ENCODE data around the gene ZNF253. TPM values are rescaled to one million over a fixed set of nuclear protein-coding genes. Genes with fewer than 3 reads are reported as not detected.

The ZNF253 gene
- total and polyA plus RNA-seq, 2 of the 13 experiments (the other 11 are each of a cell fraction or from before 2014, with no cell fraction given), result 3.5 to 10.6 TPM

- TF ChIP-seq MATR3 (CRISPR knock-in tag; IDR thresholded peaks at IDR 0.05), result no peak
- TF ChIP-seq PLSCR1 (CRISPR knock-in tag; IDR thresholded peaks at IDR 0.05; ENCODE audit: borderline replicate concordance), result no peak
- TF ChIP-seq, protein P1, sequence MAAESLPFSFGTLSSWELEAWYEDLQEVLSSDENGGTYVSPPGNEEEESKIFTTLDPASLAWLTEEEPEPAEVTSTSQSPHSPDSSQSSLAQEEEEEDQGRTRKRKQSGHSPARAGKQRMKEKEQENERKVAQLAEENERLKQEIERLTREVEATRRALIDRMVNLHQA (CRISPR knock-in tag; IDR thresholded peaks at IDR 0.05), result no peak
- TF ChIP-seq, protein P2, sequence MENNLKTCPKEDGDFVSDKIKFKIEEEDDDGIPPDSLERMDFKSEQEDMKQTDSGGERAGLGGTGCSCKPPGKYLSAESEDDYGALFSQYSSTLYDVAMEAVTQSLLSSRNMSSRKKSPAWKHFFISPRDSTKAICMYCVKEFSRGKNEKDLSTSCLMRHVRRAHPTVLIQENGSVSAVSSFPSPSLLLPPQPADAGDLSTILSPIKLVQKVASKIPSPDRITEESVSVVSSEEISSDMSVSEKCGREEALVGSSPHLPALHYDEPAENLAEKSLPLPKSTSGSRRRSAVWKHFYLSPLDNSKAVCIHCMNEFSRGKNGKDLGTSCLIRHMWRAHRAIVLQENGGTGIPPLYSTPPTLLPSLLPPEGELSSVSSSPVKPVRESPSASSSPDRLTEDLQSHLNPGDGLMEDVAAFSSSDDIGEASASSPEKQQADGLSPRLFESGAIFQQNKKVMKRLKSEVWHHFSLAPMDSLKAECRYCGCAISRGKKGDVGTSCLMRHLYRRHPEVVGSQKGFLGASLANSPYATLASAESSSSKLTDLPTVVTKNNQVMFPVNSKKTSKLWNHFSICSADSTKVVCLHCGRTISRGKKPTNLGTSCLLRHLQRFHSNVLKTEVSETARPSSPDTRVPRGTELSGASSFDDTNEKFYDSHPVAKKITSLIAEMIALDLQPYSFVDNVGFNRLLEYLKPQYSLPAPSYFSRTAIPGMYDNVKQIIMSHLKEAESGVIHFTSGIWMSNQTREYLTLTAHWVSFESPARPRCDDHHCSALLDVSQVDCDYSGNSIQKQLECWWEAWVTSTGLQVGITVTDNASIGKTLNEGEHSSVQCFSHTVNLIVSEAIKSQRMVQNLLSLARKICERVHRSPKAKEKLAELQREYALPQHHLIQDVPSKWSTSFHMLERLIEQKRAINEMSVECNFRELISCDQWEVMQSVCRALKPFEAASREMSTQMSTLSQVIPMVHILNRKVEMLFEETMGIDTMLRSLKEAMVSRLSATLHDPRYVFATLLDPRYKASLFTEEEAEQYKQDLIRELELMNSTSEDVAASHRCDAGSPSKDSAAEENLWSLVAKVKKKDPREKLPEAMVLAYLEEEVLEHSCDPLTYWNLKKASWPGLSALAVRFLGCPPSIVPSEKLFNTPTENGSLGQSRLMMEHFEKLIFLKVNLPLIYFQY (CRISPR knock-in tag; IDR thresholded peaks at IDR 0.05; ENCODE audit: borderline replicate concordance), result no peak
- TF ChIP-seq, protein P3, sequence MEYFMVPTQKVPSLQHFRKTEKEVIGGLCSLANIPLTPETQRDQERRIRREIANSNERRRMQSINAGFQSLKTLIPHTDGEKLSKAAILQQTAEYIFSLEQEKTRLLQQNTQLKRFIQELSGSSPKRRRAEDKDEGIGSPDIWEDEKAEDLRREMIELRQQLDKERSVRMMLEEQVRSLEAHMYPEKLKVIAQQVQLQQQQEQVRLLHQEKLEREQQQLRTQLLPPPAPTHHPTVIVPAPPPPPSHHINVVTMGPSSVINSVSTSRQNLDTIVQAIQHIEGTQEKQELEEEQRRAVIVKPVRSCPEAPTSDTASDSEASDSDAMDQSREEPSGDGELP (IDR thresholded peaks at IDR 0.05; ENCODE audit: borderline replicate concordance, low read depth), result no peak
- no peak for TF ChIP-seq SUZ12 (IDR thresholded peaks at IDR 0.05; ENCODE audit: low read depth, low read length)
- TF ChIP-seq CENPX (CRISPR knock-in tag; IDR thresholded peaks at IDR 0.05), result no peak
- TF ChIP-seq ZSCAN25 (CRISPR knock-in tag; IDR thresholded peaks at IDR 0.05), result no peak
- TF ChIP-seq CREM (IDR thresholded peaks at IDR 0.05), result no peak
- TF ChIP-seq CREM (CRISPR knock-in tag; IDR thresholded peaks at IDR 0.05), result no peak
- no peak; the same call in 1 of the 2 replicates for TF ChIP-seq MLXIP (CRISPR knock-in tag; IDR thresholded peaks at IDR 0.05; ENCODE audit: borderline replicate concordance)
- TF ChIP-seq, protein P4, sequence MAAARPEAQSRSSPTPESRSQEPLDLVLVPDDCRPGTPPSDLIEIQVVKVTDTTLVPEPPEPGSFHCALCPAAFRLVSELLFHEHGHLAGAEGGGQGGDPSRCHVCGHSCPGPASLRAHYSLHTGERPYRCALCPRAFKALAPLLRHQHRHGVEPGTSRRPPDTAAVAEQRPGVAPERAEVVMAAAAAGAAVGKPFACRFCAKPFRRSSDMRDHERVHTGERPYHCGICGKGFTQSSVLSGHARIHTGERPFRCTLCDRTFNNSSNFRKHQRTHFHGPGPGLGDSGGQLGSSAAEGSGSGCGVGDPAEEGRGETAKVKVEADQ (CRISPR knock-in tag; IDR thresholded peaks at IDR 0.05; ENCODE audit: borderline replicate concordance), result no peak; the same call in 1 of the 2 replicates
- no peak for TF ChIP-seq GTF3A (CRISPR knock-in tag; conservative IDR thresholded peaks at IDR 0.05)
- TF ChIP-seq, protein P5, sequence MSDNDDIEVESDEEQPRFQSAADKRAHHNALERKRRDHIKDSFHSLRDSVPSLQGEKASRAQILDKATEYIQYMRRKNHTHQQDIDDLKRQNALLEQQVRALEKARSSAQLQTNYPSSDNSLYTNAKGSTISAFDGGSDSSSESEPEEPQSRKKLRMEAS (IDR thresholded peaks at IDR 0.05), result peak; percentile 87
- TF ChIP-seq, protein P6, sequence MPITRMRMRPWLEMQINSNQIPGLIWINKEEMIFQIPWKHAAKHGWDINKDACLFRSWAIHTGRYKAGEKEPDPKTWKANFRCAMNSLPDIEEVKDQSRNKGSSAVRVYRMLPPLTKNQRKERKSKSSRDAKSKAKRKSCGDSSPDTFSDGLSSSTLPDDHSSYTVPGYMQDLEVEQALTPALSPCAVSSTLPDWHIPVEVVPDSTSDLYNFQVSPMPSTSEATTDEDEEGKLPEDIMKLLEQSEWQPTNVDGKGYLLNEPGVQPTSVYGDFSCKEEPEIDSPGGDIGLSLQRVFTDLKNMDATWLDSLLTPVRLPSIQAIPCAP (CRISPR knock-in tag; IDR thresholded peaks at IDR 0.05; ENCODE audit: low read depth), result 0 out of 2 replicates have a peak, but pooled peaks have one; percentile 57
- no peak for TF ChIP-seq ZNF75D (CRISPR knock-in tag; IDR thresholded peaks at IDR 0.05; ENCODE audit: borderline replicate concordance)
- peak; percentile 91 for TF ChIP-seq TAF1 (CRISPR knock-in tag; IDR thresholded peaks at IDR 0.05)
Measured at GRCh38 chr19:19865750-19866610, at the start of gene ZNF253 (continued).

Data from HepG2 (cell line).